Measurements from ENCODE around the gene TM9SF1. TPM values are rescaled to one million over a fixed set of nuclear protein-coding genes. Genes with fewer than 3 reads are reported as not detected.

Gene TM9SF1
- total and polyA plus RNA-seq, 2 of the 4 experiments (the other 2 are of a cell fraction), result 40.4 to 65.6 TPM

DNA sequence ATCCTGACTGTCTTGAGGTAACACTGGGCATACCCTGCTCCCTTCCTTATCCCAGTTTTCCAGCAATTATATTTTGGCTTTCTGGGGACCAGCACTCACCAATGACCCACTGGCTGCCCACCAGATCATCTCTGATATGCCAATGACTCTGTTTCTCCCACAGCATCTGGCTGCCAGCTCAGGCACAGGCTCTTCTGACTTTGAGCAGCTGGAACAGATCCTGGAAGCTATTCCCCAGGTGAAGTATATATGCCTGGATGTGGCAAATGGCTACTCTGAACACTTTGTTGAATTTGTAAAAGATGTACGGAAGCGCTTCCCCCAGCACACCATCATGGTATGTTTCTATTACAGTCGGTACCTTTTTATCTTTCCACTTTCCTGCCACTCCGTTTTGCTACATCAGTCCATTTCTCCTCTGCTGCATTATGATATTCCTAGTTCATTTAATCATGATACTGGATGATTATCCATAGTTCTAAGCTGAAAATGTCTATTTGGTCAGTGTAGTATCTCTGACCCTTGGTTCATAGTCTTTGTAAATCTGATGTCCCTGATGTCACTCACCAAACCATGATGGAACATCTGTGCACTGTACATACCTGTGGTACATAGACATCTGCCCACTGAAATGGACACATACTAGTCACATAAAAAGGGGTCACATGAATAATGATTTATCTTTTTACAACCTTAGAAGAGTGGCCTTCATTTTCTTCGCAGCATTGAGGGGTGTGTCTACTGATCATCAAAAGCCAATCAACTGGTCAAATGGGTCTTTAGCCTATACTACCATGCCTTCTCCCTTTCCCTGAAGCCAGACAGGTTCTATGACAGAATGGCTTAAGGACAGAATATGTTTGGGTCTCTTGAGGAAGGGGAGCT lies 40.8 kb upstream of the TM9SF1 start:
- no peak overlapping the region for H4K5ac ChIP-seq (ENCODE audit: low read depth, low read length)
- in situ Hi-C loops (cut with MboI; ENCODE audit: low sequenced_read_pairs) (loop anchor here (10.0 kb wide), 1 partner anchor 199 kb away; no protein-coding TSS in a partner anchor), intact Hi-C loops (cut with micrococcal nuclease) (no loop called here), dilution Hi-C loops (cut with HindIII; ENCODE audit: low sequenced_read_pairs, unreplicated experiment) (no loop called here)
- no peak overlapping the region for H3K56ac ChIP-seq (ENCODE audit: extremely low read depth, insufficient read depth, low read length)
- no peak overlapping the region for H3K23ac ChIP-seq (ENCODE audit: low read depth, low read length)
- no peak for ATAC-seq (ENCODE audit: low read depth)
- H3K18ac ChIP-seq (ENCODE audit: low read depth, low read length), result no peak overlapping the region
- H3K4ac ChIP-seq (ENCODE audit: low read depth, low read length), result no peak overlapping the region
- H2AK5ac ChIP-seq (ENCODE audit: low read depth, low read length), result no peak overlapping the region
- peaks cover 28% of the 10 kb centered on the region for H3K9me1 ChIP-seq (ENCODE audit: insufficient read depth, low read length)
- POLR2A ChIA-PET (ENCODE audit: unreplicated experiment), result no interaction called here
- H2BK15ac ChIP-seq (ENCODE audit: low read depth, low read length), result no peak overlapping the region
- H2AFZ ChIP-seq (replicated peaks; ENCODE audit: low read length, poor library complexity), result no peak overlapping the region
- H3K14ac ChIP-seq (replicated peaks; ENCODE audit: low read depth, low read length), result no peak overlapping the region
- H3K4me3 ChIP-seq (ENCODE audit: insufficient read depth, low read depth, low read length), result no peak overlapping the region
- CTCF ChIA-PET, result interaction anchor here (0.6 to 0.7 kb wide), 2 partner anchors 59 to 72 kb away, joined by 3 read pairs; partner anchors contain the start of gene CIDEB
- H3K27me3 ChIP-seq (ENCODE audit: control insufficient read depth, insufficient read depth, low read length), result no peaks in the 10 kb centered on the region
- H2BK20ac ChIP-seq (ENCODE audit: low read depth, low read length), result no peak overlapping the region
- TF ChIP-seq MAZ (IDR thresholded peaks at IDR 0.05; ENCODE audit: borderline replicate concordance, low read depth, low read length) (no peak), CEBPB (IDR thresholded peaks at IDR 0.05; ENCODE audit: low read depth, low read length) (no peak), SMC3 (IDR thresholded peaks at IDR 0.05; ENCODE audit: low read depth, low read length) (no peak), MAFK (IDR thresholded peaks at IDR 0.05; ENCODE audit: low read depth, low read length) (no peak)
- TF ChIP-seq, protein P1, sequence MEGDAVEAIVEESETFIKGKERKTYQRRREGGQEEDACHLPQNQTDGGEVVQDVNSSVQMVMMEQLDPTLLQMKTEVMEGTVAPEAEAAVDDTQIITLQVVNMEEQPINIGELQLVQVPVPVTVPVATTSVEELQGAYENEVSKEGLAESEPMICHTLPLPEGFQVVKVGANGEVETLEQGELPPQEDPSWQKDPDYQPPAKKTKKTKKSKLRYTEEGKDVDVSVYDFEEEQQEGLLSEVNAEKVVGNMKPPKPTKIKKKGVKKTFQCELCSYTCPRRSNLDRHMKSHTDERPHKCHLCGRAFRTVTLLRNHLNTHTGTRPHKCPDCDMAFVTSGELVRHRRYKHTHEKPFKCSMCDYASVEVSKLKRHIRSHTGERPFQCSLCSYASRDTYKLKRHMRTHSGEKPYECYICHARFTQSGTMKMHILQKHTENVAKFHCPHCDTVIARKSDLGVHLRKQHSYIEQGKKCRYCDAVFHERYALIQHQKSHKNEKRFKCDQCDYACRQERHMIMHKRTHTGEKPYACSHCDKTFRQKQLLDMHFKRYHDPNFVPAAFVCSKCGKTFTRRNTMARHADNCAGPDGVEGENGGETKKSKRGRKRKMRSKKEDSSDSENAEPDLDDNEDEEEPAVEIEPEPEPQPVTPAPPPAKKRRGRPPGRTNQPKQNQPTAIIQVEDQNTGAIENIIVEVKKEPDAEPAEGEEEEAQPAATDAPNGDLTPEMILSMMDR (conservative IDR thresholded peaks at IDR 0.05; ENCODE audit: low read depth, low read length), result no peak
- TF ChIP-seq, protein P2, sequence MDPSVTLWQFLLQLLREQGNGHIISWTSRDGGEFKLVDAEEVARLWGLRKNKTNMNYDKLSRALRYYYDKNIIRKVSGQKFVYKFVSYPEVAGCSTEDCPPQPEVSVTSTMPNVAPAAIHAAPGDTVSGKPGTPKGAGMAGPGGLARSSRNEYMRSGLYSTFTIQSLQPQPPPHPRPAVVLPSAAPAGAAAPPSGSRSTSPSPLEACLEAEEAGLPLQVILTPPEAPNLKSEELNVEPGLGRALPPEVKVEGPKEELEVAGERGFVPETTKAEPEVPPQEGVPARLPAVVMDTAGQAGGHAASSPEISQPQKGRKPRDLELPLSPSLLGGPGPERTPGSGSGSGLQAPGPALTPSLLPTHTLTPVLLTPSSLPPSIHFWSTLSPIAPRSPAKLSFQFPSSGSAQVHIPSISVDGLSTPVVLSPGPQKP (IDR thresholded peaks at IDR 0.05; ENCODE audit: borderline replicate concordance, low read depth, low read length), result no peak
- TF ChIP-seq, protein P3, sequence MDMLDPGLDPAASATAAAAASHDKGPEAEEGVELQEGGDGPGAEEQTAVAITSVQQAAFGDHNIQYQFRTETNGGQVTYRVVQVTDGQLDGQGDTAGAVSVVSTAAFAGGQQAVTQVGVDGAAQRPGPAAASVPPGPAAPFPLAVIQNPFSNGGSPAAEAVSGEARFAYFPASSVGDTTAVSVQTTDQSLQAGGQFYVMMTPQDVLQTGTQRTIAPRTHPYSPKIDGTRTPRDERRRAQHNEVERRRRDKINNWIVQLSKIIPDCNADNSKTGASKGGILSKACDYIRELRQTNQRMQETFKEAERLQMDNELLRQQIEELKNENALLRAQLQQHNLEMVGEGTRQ (IDR thresholded peaks at IDR 0.05; ENCODE audit: low read depth, low read length), result no peak
- no peak overlapping the region for H3K27ac ChIP-seq (ENCODE audit: insufficient read depth, low read length)
- no peaks in the 10 kb centered on the region for H3K9me3 ChIP-seq (ENCODE audit: control insufficient read depth, insufficient read depth, low read length)
- no peak for DNase-seq
- no peak overlapping the region for H2BK5ac ChIP-seq (ENCODE audit: low read depth, low read length, poor library complexity, severe bottlenecking)
- H4K91ac ChIP-seq (ENCODE audit: insufficient read depth, low read depth, low read length), result no peak overlapping the region
- H2AK9ac ChIP-seq (replicated peaks; ENCODE audit: low read depth, low read length, poor library complexity), result no peak overlapping the region
- H3K9ac ChIP-seq (ENCODE audit: low read depth, low read length), result no peak overlapping the region
- H3K79me1 ChIP-seq (ENCODE audit: low read depth in 1 of 2, low read length in 2 of 2), result peaks cover 65 to 92% of the 10 kb centered on the region in 2 experiments
- no TSS peak for BruUV-seq (replicated peaks)
- no peak overlapping the region for H2BK120ac ChIP-seq (ENCODE audit: low read depth, low read length)
- WGBS, 2 experiments (ENCODE audit: extremely low coverage in 2 of 2, insufficient read length in 1 of 2), result no CpG with 5 or more reads among the region's 5 CpGs
- H3K36me3 ChIP-seq (ENCODE audit: control insufficient read depth, insufficient read depth, low read length), result peaks cover 43% of the 10 kb centered on the region
- H3K4me1 ChIP-seq (ENCODE audit: control insufficient read depth, insufficient read depth, low read length), result peaks cover 14% of the 10 kb centered on the region
- peaks cover 4% of the 10 kb centered on the region for H4K20me1 ChIP-seq (ENCODE audit: insufficient read depth, low read length)
- H3K4me2 ChIP-seq (ENCODE audit: low read depth, low read length), result no peak overlapping the region
- H4K8ac ChIP-seq (ENCODE audit: low read depth in 2 of 2, low read length in 2 of 2), result no peak overlapping the region
